ENCODE measurements around the gene CIPC.

DNA sequence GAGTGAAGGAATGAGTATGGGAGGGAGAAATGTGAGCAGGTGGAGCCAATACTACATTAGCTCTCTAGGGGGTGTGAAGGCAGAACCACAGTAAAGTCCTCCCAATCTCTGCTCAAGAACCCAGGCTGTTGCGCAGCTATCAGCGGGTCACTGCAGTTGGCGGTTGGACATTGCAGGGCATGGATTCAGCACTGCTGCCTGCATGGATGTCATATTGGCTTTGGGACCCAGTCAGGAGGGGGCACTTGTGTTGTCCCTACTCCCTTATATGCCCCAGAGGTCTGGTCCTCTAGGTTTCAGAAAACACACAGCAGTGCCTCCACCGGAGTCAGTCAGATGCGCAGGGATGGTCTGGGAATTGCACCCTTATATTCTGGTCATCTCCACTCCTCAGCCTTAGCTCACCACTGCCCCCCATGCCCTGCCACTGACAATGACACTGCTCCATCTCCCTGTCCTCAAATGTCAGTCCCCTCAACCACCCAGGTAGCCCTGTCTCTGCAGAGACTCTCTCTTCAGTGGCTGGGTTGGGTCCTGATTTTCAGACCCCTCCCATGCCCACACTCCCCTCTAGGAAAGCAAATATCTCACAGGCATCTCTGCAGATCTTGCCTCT is 33.9 kb downstream of the CIPC start:
- peak; percentile 17; the same call in 1 of the 2 replicates for TF ChIP-seq CTCF (IDR thresholded peaks at IDR 0.05)
- no peak for TF ChIP-seq ZFX (IDR thresholded peaks at IDR 0.05; ENCODE audit: borderline replicate concordance)
